Glutamatergic neuron (in vitro differentiated cells): ENCODE data around the gene RPTOR. TPM values are rescaled to one million over a fixed set of nuclear protein-coding genes. Genes with fewer than 3 reads are reported as not detected.

Source experiments
- DNase-seq: peaks from one replicate; pipeline ENCODE4 v3.0.0; 2022
- H3K27ac Mint-ChIP-seq: one replicate; pipeline ENCODE4 v1.8.0; 2020; ENCODE audit warnings: mild to moderate bottlenecking, mixed read lengths, inconsistent platforms; ENCODE audit not compliant: unreplicated experiment
- H3K27me3 Mint-ChIP-seq: one replicate; pipeline ENCODE4 v1.8.0; 2020; ENCODE audit warnings: mild to moderate bottlenecking, moderate library complexity, mixed read lengths, inconsistent platforms; ENCODE audit not compliant: unreplicated experiment
- H3K36me3 Mint-ChIP-seq: one replicate; pipeline ENCODE4 v1.8.0; 2020; ENCODE audit warnings: mild to moderate bottlenecking, mixed read lengths, inconsistent platforms; ENCODE audit not compliant: unreplicated experiment
- H3K4me1 Mint-ChIP-seq: one replicate; pipeline ENCODE4 v1.8.0; 2020; ENCODE audit warnings: mild to moderate bottlenecking, low read depth, mixed read lengths, inconsistent platforms; ENCODE audit not compliant: unreplicated experiment
- H3K4me3 Mint-ChIP-seq: one replicate; pipeline ENCODE4 v1.8.0; 2020; ENCODE audit warnings: mild to moderate bottlenecking, mixed read lengths, inconsistent platforms; ENCODE audit not compliant: unreplicated experiment
- H3K9me3 Mint-ChIP-seq: one replicate; pipeline ENCODE4 v1.8.0; 2020; ENCODE audit warnings: mild to moderate bottlenecking, moderate library complexity, mixed read lengths, inconsistent platforms; ENCODE audit not compliant: unreplicated experiment
- total RNA-seq: library from RNA; stranded (reverse); fragmentation: NEBNext Ultra II Directional; extraction: Animal tissue kit (Norgen Biotek cat#: 25700); gene quantifications from one replicate; pipeline ENCODE4 v1.2.1, GENCODE V29; 2021; ENCODE audit not compliant: unreplicated experiment
- TF ChIP-seq, protein P1 (sequence below): fragments of 200-600 bp; sonication (generic); IDR thresholded peaks from one replicate; pipeline ENCODE4 v1.5.0; 2021; ENCODE audit not compliant: partially characterized antibody, unreplicated experiment

RPTOR gene
- total RNA-seq, 1 donor from 2014 or later = 39.8 TPM

GRCh38 chr17:80923211-80924110 is 378.8 kb downstream of the RPTOR start:
- no peak overlapping the region for H3K27ac Mint-ChIP-seq
- TF ChIP-seq, protein P1, sequence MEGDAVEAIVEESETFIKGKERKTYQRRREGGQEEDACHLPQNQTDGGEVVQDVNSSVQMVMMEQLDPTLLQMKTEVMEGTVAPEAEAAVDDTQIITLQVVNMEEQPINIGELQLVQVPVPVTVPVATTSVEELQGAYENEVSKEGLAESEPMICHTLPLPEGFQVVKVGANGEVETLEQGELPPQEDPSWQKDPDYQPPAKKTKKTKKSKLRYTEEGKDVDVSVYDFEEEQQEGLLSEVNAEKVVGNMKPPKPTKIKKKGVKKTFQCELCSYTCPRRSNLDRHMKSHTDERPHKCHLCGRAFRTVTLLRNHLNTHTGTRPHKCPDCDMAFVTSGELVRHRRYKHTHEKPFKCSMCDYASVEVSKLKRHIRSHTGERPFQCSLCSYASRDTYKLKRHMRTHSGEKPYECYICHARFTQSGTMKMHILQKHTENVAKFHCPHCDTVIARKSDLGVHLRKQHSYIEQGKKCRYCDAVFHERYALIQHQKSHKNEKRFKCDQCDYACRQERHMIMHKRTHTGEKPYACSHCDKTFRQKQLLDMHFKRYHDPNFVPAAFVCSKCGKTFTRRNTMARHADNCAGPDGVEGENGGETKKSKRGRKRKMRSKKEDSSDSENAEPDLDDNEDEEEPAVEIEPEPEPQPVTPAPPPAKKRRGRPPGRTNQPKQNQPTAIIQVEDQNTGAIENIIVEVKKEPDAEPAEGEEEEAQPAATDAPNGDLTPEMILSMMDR = no peak
- no peak overlapping the region for H3K4me3 Mint-ChIP-seq
- DNase-seq = no peak
- H3K9me3 Mint-ChIP-seq = peaks cover 3% of the 10 kb centered on the region
- H3K36me3 Mint-ChIP-seq = peaks cover 5% of the 10 kb centered on the region
- H3K4me1 Mint-ChIP-seq = peaks cover 22% of the 10 kb centered on the region
- H3K27me3 Mint-ChIP-seq = peaks cover 6% of the 10 kb centered on the region

- Mint-ChIP-seq H3K27me3 (peaks cover 6% of the 10 kb centered on the region), H3K36me3 (peaks cover 5% of the 10 kb centered on the region), H3K27ac (no peak overlapping the region)
Measured at GRCh38 chr17:80924111-80924806, 379.6 kb downstream of the RPTOR start.

GRCh38 chr17:80924807-80925610 is 380.4 kb downstream of the RPTOR start:
- peaks cover 9% of the 10 kb centered on the region for H3K36me3 Mint-ChIP-seq
- no peak overlapping the region for H3K27ac Mint-ChIP-seq
- TF ChIP-seq, protein P1 = no peak
- peaks cover 3% of the 10 kb centered on the region for H3K9me3 Mint-ChIP-seq
- peaks cover 6% of the 10 kb centered on the region for H3K27me3 Mint-ChIP-seq
- H3K4me1 Mint-ChIP-seq = peaks cover 22% of the 10 kb centered on the region
- H3K4me3 Mint-ChIP-seq = no peak overlapping the region
- DNase-seq = no peak

More at GRCh38 chr17:80924111-80924806, 379.6 kb downstream of the RPTOR start:
- H3K9me3 Mint-ChIP-seq = peaks cover 3% of the 10 kb centered on the region
- TF ChIP-seq, protein P1 = no peak
- no peak overlapping the region for H3K4me3 Mint-ChIP-seq
- peaks cover 22% of the 10 kb centered on the region for H3K4me1 Mint-ChIP-seq
- no peak for DNase-seq

- Mint-ChIP-seq H3K4me3 (no peak overlapping the region), H3K36me3 (peaks cover 9% of the 10 kb centered on the region)
Measured at GRCh38 chr17:80925688-80926335, 381.2 kb downstream of the RPTOR start.

More at GRCh38 chr17:80925688-80926335, 381.2 kb downstream of the RPTOR start:
- TF ChIP-seq, protein P1 = no peak
- Mint-ChIP-seq H3K4me1 (peaks cover 20% of the 10 kb centered on the region), H3K27me3 (peaks cover 6% of the 10 kb centered on the region), H3K9me3 (peaks cover under 1% of the 10 kb centered on the region), H3K27ac (no peak overlapping the region)
- no peak for DNase-seq
